Right lobe of liver (tissue), 4 donors: Measurements from ENCODE around the gene GRB10.

Experiments
- POLR2A ChIP-seq: fragments of 450-650 bp; IDR thresholded peaks from one replicate; pipeline ENCODE4 v1.6.1; 2017; ENCODE audit warnings: antibody characterized with exemption, mild to moderate bottlenecking
- TF ChIP-seq, protein P1 (sequence below), 4 donors: fragments of 200-600 bp in 3 of 4; fragments of 450-650 bp in 1 of 4; IDR thresholded peaks; one replicate each; pipeline versions ENCODE4 v1.5.1 to v1.8.0; 2016 to 2022; ENCODE audit warnings: antibody characterized with exemption in 4 of 4, mild to moderate bottlenecking in 2 of 4
- donor health status: DM: no; HTN: no; CAD: no.
- donor health status: DM: no; HTN: no; CAD: no.
- donor health status: DM: no; HTN: yes; CAD: no.

- TF ChIP-seq, protein P1, sequence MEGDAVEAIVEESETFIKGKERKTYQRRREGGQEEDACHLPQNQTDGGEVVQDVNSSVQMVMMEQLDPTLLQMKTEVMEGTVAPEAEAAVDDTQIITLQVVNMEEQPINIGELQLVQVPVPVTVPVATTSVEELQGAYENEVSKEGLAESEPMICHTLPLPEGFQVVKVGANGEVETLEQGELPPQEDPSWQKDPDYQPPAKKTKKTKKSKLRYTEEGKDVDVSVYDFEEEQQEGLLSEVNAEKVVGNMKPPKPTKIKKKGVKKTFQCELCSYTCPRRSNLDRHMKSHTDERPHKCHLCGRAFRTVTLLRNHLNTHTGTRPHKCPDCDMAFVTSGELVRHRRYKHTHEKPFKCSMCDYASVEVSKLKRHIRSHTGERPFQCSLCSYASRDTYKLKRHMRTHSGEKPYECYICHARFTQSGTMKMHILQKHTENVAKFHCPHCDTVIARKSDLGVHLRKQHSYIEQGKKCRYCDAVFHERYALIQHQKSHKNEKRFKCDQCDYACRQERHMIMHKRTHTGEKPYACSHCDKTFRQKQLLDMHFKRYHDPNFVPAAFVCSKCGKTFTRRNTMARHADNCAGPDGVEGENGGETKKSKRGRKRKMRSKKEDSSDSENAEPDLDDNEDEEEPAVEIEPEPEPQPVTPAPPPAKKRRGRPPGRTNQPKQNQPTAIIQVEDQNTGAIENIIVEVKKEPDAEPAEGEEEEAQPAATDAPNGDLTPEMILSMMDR (IDR thresholded peaks at IDR 0.05) = no peak
- no peak for TF ChIP-seq POLR2A
Measured at GRCh38 chr7:50655020-50655419, 127.7 kb downstream of the GRB10 start.
